ENCODE data around the gene B4GALT1.

DNA sequence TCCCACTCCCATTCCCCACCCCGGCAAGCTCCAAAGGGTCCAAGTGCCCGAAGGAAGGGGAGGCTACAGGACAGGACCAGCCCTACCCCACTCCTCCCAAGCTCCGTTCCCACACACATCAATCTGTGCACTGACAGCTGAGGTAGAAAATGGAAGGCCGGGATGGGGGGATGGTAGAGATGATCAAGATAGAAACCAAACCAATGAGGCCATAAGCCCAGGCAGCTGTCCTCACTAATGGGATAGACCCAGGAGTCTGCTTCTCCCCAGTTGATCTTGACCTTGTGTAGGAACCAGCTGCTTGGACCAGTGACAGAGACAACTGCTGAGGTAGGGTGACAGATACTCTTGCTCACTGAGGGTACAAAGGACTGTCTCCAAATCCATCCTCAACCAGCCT is 38.6 kb downstream of the B4GALT1 start:
- TF ChIP-seq GATA3 (IDR thresholded peaks at IDR 0.05; ENCODE audit: low read depth, low read length), result no peak
- no peak for TF ChIP-seq GATA2 (IDR thresholded peaks at IDR 0.05; ENCODE audit: low read depth, low read length)
